SK-N-SH treated with all-trans-retinoic acid at 6 μM for 48 hours (cell line): ENCODE measurements around the gene DNMBP.

ENCODE experiments used
- ATAC-seq: fragments of 200-7000 bp; cut with Tn5 transposase; 3 replicates; pipeline ENCODE4 v1.9.1; 2020; ENCODE audit warnings: mild to moderate bottlenecking, moderate library complexity
- ARNTL ChIP-seq: fragments of 450-650 bp; formaldehyde crosslinking; IDR thresholded peaks from 2 replicates; pipeline ENCODE4 v1.5.0; 2020; ENCODE audit warnings: low read depth, mild to moderate bottlenecking, moderate library complexity, borderline replicate concordance
- BACH2 ChIP-seq: fragments of 250-450 bp; sonication (Bioruptor Pico); IDR thresholded peaks from 2 replicates; pipeline ENCODE4 v1.9.0; 2021; ENCODE audit warnings: mild to moderate bottlenecking, borderline replicate concordance
- CSDC2 ChIP-seq: fragments of 250-450 bp; sonication (Bioruptor Pico); IDR thresholded peaks from 2 replicates; pipeline ENCODE4 v1.5.0; 2020; ENCODE audit warnings: mild to moderate bottlenecking, moderate library complexity
- CSRNP3 ChIP-seq: fragments of 250-450 bp; sonication (Bioruptor Pico); IDR thresholded peaks from 2 replicates; pipeline ENCODE4 v1.5.1; 2021; ENCODE audit warnings: mild to moderate bottlenecking, moderate library complexity
- ESRRG ChIP-seq: fragments of 250-450 bp; sonication (Bioruptor Pico); IDR thresholded peaks from 2 replicates; pipeline ENCODE4 v1.6.1; 2021; ENCODE audit warnings: mild to moderate bottlenecking
- GLIS3 ChIP-seq: fragments of 250-450 bp; sonication (Bioruptor Pico); IDR thresholded peaks from 2 replicates; pipeline ENCODE4 v1.5.0; 2020; ENCODE audit warnings: mild to moderate bottlenecking, moderate library complexity
- ISL1 ChIP-seq: fragments of 250-450 bp; sonication (Bioruptor Pico); IDR thresholded peaks from 2 replicates; pipeline ENCODE4 v2.1.2; 2022; ENCODE audit warnings: mild to moderate bottlenecking, moderate library complexity
- OSR1 ChIP-seq: fragments of 250-450 bp; sonication (Bioruptor Pico); IDR thresholded peaks from 2 replicates; pipeline ENCODE4 v1.8.0; 2022; ENCODE audit warnings: moderate library complexity, mild to moderate bottlenecking, inconsistent platforms
- POU6F1 ChIP-seq: fragments of 250-450 bp; sonication (Bioruptor Pico); IDR thresholded peaks from 2 replicates; pipeline ENCODE4 v1.8.0; 2021; ENCODE audit warnings: low read depth, mild to moderate bottlenecking, moderate library complexity, borderline replicate concordance
- PPARA ChIP-seq: fragments of 250-450 bp; sonication (Bioruptor Pico); IDR thresholded peaks from 2 replicates; pipeline ENCODE4 v1.5.0; 2020; ENCODE audit warnings: mild to moderate bottlenecking, borderline replicate concordance
- RARB ChIP-seq: fragments of 250-450 bp; sonication (Bioruptor Pico); IDR thresholded peaks from 2 replicates; pipeline ENCODE4 v1.8.0; 2021; ENCODE audit warnings: mild to moderate bottlenecking, moderate library complexity
- SNAI2 ChIP-seq: fragments of 250-450 bp; sonication (Bioruptor Pico); IDR thresholded peaks from 2 replicates; pipeline ENCODE4 v1.5.0; 2020; ENCODE audit warnings: mild to moderate bottlenecking, moderate library complexity
- TCF4 ChIP-seq: fragments of 250-450 bp; sonication (Bioruptor Pico); IDR thresholded peaks from 2 replicates; pipeline ENCODE4 v1.8.0; 2021; ENCODE audit warnings: mild to moderate bottlenecking, moderate library complexity, borderline replicate concordance
- TOX ChIP-seq: fragments of 250-450 bp; sonication (Bioruptor Pico); IDR thresholded peaks from 2 replicates; pipeline ENCODE4 v1.8.0; 2021; ENCODE audit warnings: mild to moderate bottlenecking, moderate library complexity, borderline replicate concordance
- TSHZ2 ChIP-seq: fragments of 250-450 bp; sonication (Bioruptor Pico); IDR thresholded peaks from 2 replicates; pipeline ENCODE4 v1.5.0; 2020; ENCODE audit warnings: mild to moderate bottlenecking, moderate library complexity
- ZFP3 ChIP-seq: fragments of 250-450 bp; sonication (Bioruptor Pico); IDR thresholded peaks from 2 replicates; pipeline ENCODE4 v1.5.0; 2020; ENCODE audit warnings: mild to moderate bottlenecking, moderate library complexity
- ZFP30 ChIP-seq: fragments of 450-650 bp; formaldehyde crosslinking; IDR thresholded peaks from 2 replicates; pipeline ENCODE4 v1.5.0; 2022; ENCODE audit warnings: mild to moderate bottlenecking, moderate library complexity
- ZNF565 ChIP-seq: fragments of 450-650 bp; formaldehyde crosslinking; conservative IDR thresholded peaks from 2 replicates; pipeline ENCODE4 v1.5.0; 2020; ENCODE audit warnings: low read depth, mild to moderate bottlenecking, moderate library complexity
- ZNF70 ChIP-seq: fragments of 450-650 bp; formaldehyde crosslinking; IDR thresholded peaks from 2 replicates; pipeline ENCODE4 v1.5.0; 2020; ENCODE audit warnings: mild to moderate bottlenecking, moderate library complexity
- ZNF8 ChIP-seq: fragments of 450-650 bp; formaldehyde crosslinking; IDR thresholded peaks from 2 replicates; pipeline ENCODE4 v1.5.0; 2020; ENCODE audit warnings: mild to moderate bottlenecking, moderate library complexity
- TF ChIP-seq, protein P1 (sequence below): fragments of 250-450 bp; sonication (Bioruptor Pico); IDR thresholded peaks from 2 replicates; pipeline ENCODE4 v1.5.1; 2020; ENCODE audit warnings: low read depth, mild to moderate bottlenecking, moderate library complexity

The DNMBP gene

GRCh38 chr10:99849536-99849935 lies 160.2 kb downstream of the DNMBP start:
- TF ChIP-seq POU6F1 (CRISPR knock-in tag) (no peak), CSDC2 (CRISPR knock-in tag) (no peak), TSHZ2 (CRISPR knock-in tag) (no peak), PPARA (no peak), OSR1 (CRISPR knock-in tag) (no peak), ZFP30 (no peak), CSRNP3 (CRISPR knock-in tag) (no peak), TCF4 (CRISPR knock-in tag) (no peak), ZNF565 (CRISPR knock-in tag) (no peak), ISL1 (CRISPR knock-in tag) (no peak), ARNTL (no peak), ZNF70 (no peak), ZNF8 (CRISPR knock-in tag) (no peak)
- no peak for ATAC-seq

GRCh38 chr10:99849057-99849456 lies 160.7 kb downstream of the DNMBP start:
- no peak for TF ChIP-seq CSDC2 (CRISPR knock-in tag)
- no peak for TF ChIP-seq RARB (CRISPR knock-in tag)
- no peak for TF ChIP-seq POU6F1 (CRISPR knock-in tag)
- TF ChIP-seq ISL1 (CRISPR knock-in tag): no peak
- TF ChIP-seq ESRRG: no peak
- TF ChIP-seq, protein P1, sequence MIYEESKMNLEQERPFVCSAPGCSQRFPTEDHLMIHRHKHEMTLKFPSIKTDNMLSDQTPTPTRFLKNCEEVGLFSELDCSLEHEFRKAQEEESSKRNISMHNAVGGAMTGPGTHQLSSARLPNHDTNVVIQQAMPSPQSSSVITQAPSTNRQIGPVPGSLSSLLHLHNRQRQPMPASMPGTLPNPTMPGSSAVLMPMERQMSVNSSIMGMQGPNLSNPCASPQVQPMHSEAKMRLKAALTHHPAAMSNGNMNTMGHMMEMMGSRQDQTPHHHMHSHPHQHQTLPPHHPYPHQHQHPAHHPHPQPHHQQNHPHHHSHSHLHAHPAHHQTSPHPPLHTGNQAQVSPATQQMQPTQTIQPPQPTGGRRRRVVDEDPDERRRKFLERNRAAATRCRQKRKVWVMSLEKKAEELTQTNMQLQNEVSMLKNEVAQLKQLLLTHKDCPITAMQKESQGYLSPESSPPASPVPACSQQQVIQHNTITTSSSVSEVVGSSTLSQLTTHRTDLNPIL (CRISPR knock-in tag): no peak
- no peak for TF ChIP-seq BACH2 (CRISPR knock-in tag)
- TF ChIP-seq TOX (CRISPR knock-in tag): no peak
- no peak for TF ChIP-seq GLIS3
- TF ChIP-seq ZFP3: no peak
- no peak for TF ChIP-seq OSR1 (CRISPR knock-in tag)
- TF ChIP-seq SNAI2: no peak
- TF ChIP-seq ZFP30: no peak
- no peak for TF ChIP-seq ZNF8 (CRISPR knock-in tag)
- TF ChIP-seq PPARA: no peak
- TF ChIP-seq TCF4 (CRISPR knock-in tag): no peak
- no peak for TF ChIP-seq TSHZ2 (CRISPR knock-in tag)
- TF ChIP-seq ZNF70: no peak
- no peak for TF ChIP-seq ARNTL
- ATAC-seq: no peak
